Stimulated activated CD4-positive, alpha-beta T cell treated with anti-CD3 and anti-CD28 coated beads, Interleukin-2, amount 100 ng/mL, for 24 hours (primary cell): Measurements from ENCODE around the gene PARP6.

Experiments used
- DNase-seq, 2 donors: peaks; one replicate each; pipeline ENCODE4 v3.0.0-alpha.2; 2020

Gene PARP6

DNA sequence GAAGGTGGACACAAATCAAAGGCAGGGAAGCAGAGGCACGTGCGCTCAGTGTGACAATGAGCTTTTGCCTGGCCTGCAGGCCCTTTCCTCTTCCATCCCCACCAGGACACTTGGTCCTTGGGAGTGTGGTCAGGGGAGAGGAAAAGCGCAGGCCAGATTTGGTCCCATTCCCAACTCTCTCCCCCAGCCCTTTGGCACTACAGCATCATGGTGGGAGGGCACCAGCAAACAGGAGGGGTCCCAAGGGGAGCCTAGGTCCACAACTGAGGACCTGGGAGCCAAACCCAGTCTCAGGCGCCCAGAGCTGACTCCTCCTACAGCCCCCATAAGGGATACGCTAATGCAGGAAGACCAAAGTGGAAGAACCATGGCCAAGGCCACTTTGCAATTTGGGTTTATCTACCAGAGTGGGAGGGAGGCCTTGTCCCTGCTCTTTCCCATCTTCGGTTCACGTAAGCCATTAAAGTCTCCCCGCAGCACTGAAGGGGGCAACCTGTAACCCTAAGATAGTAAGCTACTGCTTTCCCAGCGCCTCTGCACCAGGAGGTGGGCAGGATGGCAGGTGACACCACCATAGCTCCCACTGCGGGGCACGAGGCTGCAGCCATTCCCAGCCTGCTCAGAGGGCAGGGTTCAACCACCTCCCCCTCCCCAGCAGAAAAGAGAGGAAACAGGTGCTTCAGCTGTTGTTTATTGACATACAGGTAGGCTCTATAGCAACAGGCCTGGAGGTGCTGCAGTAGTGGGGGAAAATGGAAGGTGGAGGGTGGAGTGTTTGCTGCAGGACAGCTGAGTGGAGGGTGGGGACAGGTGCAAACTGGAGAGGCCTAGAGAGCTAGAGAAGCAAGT, 73.8 kb downstream of the PARP6 start:
- DNase-seq: no peak

DNA sequence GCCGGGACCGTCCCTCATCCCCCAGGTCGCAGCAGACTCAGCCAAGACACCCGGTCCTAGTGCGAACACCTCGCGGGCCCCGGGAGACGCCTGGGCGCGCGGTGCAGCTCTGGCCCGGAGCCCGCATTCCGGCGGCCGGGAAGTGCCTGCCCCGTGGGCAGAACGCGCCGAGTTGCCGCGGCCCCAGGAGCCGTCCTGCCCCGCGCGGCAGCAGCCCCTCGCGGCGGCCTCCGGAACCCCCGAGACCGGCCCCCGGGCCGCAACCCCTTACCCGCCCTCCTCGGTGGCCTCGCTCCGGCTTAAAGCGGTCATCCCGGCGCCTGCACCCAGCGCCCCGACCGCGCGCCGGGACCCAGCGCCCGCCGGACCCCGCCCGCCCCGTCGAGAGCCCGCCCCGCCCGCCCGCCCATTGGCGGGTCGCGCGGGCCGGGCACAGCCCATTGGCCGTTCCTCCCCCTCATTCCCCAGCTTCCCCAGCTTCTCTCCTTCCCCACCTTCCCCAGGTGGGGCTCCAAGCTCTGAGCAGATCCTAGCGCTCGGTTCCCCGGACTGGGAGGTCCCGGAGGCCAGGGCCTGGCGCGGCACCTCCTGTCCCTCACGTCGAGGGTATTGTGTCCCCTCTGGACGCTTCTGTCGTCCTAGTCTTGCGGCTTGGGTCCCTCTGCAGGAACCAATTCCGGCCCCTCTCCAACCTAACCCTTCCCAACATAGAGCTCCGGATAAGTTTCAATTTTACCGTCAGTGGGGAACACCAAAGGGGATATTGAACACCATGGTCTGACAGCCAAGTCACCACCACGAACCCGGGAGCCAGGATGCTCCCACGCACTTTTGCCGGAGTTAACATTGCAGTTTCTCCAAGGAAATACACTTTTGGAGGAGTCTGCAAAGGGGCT, 74.6 kb downstream of the PARP6 start, which contains the start of gene GRAMD2A:
TSS of gene GRAMD2A (minus strand) at position 328 of the 896 bp plus-strand sequence.
- DNase-seq: peak; percentile 38 to 60

DNA sequence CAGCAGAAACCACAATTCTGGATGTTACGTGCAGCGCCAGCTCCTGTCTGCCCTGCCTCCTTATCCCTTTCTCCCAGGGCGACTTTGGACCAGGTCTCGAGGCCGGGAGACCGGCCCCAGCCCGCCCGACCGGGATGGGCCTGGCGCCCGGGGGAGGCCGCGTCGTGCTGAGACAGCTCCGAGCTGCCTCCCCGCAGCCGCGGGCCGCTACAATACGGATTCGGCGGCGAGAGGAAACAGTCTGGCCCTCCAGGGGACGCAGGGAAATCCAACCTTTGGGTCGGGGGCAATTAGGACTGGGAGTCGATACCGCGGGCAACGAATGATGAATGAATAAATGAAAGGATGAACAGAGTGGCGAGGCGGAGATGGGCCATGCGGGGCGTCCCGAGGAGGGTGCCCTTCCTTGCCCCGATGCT, 75.3 kb downstream of the PARP6 start:
- DNase-seq: no peak

DNA sequence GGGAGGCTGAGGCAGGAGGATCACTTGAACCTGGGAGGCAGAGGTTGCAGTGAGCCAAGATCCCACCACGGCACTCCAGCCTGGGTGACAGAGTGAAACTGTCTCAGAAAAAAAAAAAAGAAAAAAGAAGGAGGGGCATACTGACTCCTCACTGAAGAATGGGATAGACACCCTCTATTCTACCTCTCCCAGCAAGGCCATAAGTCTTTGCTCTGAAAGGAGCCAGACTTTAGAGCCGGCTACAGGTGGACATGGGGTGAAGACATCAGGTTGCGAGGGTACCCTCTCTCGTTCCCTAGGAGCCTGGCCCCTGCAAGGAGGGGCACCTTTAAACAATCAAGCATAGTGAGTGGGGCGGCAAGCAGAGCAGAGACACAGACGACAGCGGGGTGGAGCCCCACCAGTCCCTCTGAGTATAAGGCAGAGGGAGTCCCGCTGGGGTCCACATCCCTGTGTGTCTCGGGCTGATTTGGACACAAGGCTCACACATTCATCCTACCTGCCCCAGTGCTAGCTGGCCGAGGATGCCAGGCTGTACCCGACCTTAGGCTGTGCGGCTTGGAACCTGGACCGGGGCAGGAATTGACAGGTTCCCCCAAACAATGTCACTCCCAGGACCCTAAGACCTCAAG, 75.8 kb downstream of the PARP6 start:
- no peak for DNase-seq

DNA sequence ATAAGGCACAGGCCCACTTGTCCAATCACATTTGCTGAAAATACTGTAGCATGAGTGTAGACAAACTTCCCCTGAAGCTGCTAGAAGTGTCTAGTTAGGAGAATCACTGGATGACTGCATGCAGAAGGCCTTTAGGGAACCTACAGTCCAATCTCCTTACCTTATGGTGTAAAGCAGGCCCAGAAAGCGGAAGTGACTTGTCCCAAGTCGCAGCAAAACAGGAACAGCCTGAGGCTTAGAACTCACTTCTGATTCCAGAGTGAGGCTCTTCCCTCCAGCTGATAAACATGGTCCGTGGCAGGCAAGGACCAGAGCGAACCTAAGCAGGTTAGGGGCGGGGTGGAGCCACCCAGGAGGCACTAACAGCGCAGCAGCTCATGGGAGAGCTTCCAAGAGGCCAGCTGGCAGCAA, 77.2 kb downstream of the PARP6 start:
- DNase-seq: no peak

DNA sequence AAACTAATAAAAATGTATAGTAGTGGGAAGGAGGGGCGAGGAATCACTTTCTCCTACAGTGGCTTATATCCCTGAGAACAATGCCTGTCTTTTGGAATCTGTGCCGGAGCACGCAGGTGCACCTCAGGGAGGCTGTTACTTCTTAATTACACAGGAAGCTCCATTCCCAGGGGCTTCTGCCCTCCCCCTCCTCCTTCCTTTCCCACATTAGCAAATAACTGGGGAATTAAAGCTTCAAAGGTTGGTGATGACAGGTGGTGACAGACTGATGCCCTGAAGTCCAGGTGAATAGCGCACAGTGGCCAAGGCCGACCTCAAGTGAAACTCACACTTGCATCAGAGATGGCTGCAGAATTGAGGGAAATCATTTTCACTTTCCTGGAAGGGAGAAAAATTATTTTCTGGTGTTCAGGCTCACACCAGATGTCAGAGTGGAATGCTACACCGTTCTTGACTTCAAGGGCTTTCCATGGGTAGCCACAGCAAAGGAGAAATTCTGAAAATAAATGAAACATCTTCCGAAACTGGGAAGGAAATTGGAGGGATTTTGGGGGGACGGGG, 78.4 kb downstream of the PARP6 start:
- DNase-seq: no peak

DNA sequence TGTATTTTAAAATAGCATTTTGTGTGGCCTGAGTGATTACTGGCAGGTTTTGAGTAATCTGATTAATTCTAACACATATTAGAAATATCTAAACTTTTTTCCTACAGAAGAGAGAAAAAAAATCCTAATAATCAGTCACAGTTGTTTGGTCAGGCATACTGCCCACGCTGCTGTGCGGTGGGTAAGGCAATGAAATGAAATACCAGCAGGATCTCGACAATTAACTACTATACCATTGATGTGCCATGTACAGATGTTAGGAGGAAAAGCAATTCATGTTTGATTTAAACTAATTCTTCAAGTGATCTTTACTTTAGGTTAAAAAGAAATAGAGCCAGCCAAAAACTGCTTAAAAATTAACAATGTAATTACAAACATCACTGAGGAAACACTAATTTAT, 79.9 kb downstream of the PARP6 start:
- DNase-seq: no peak
